Endothelial cell of umbilical vein (primary cell): ENCODE measurements around the gene DGLUCY. TPM values are rescaled to one million over a fixed set of nuclear protein-coding genes. Genes with fewer than 3 reads are reported as not detected.

Source experiments
- BruUV-seq: library from RNA; stranded (reverse); fragments of 400-500 nt; replicated peaks from 2 replicates; lab custom pipeline; 2021; lab: Mats Ljungman, UMichigan
- CTCF ChIA-PET: fragments of 300-600, 350-600 bp; sonication (Branson Sonifier 250); formaldehyde crosslinking; loops from one replicate; lab custom pipeline; 2021; ENCODE audit warnings: antibody characterized with exemption, inconsistent platforms; lab: Charles Lee
- POLR2A ChIA-PET: fragments of 300-600, 350-600 bp; sonication (Branson Sonifier 250); formaldehyde crosslinking; loops from one replicate; lab custom pipeline; 2021; ENCODE audit warnings: antibody characterized with exemption, inconsistent platforms; lab: Charles Lee
- DNase-seq: peaks from one replicate; pipeline ENCODE4 v3.0.0-alpha.2; 2011; ENCODE audit warnings: low read depth, low spot score
- FAIRE-seq: peaks from 2 replicates; lab custom pipeline; 2011; peaks lifted over from hg19 to GRCh38; lab: Jason Lieb, UNC
- H2AFZ ChIP-seq: 2 replicates; pipeline ENCODE4 v1.6.0; 2012; ENCODE audit warnings: low read depth, low read length, control low read depth, inconsistent platforms
- H3K27ac ChIP-seq: 2 replicates; pipeline ENCODE4 v1.5.1; 2011; ENCODE audit warnings: low read depth, mild to moderate bottlenecking, control low read depth, low read length, moderate library complexity; ENCODE audit not compliant: insufficient read depth
- H3K27me3 ChIP-seq, 2 experiments: 2 replicates each; pipeline versions ENCODE4 v1.6.0 to v1.6.1; 2011; ENCODE audit warnings: low read length in 2 of 2, mixed read lengths in 1 of 2; ENCODE audit not compliant: control insufficient read depth in 2 of 2, insufficient read depth in 2 of 2
- H3K36me3 ChIP-seq, 2 experiments: 2 replicates in 1 of 2; 3 replicates in 1 of 2; pipeline ENCODE4 v1.5.1; 2011; ENCODE audit warnings: low read length in 2 of 2, mild to moderate bottlenecking in 1 of 2, moderate library complexity in 1 of 2; ENCODE audit not compliant: control insufficient read depth in 2 of 2, insufficient read depth in 2 of 2; ENCODE audit errors: extremely low read depth in 1 of 2
- H3K4me1 ChIP-seq: 3 replicates; pipeline ENCODE4 v1.5.1; 2011; ENCODE audit warnings: mild to moderate bottlenecking, low read length; ENCODE audit not compliant: control insufficient read depth, insufficient read depth; ENCODE audit errors: extremely low read depth
- H3K4me2 ChIP-seq: 2 replicates; pipeline ENCODE4 v1.6.1; 2011; ENCODE audit warnings: low read length, control low read depth, mixed read lengths; ENCODE audit not compliant: insufficient read depth
- H3K4me3 ChIP-seq, 3 experiments: fragments of 200-600 bp in 1 of 3; sonication (generic), shearing (Covaris generic) in 1 of 3; replicated peaks in 1 of 3; 2 replicates each; pipeline ENCODE4 v1.5.1; 2011 to 2016; ENCODE audit warnings: control low read depth in 3 of 3, low read length in 3 of 3, mild to moderate bottlenecking in 2 of 3, inconsistent platforms in 1 of 3, low read depth in 1 of 3, moderate library complexity in 1 of 3; ENCODE audit not compliant: insufficient read depth in 1 of 3
- H3K79me2 ChIP-seq: 2 replicates; pipeline ENCODE4 v1.6.0; 2012; ENCODE audit warnings: low read length, inconsistent platforms; ENCODE audit not compliant: control insufficient read depth, insufficient read depth
- H3K9ac ChIP-seq: replicated peaks from 2 replicates; pipeline ENCODE3; 2011; ENCODE audit warnings: low read length, control low read depth; ENCODE audit not compliant: insufficient read depth; ENCODE audit errors: extremely low read depth
- H3K9me1 ChIP-seq: replicated peaks from 3 replicates; pipeline ENCODE4 v1.6.0; 2011; ENCODE audit warnings: mild to moderate bottlenecking, low read length; ENCODE audit not compliant: control insufficient read depth, insufficient read depth; ENCODE audit errors: extremely low read depth
- H3K9me3 ChIP-seq: replicated peaks from 2 replicates; pipeline ENCODE4 v1.5.1; 2012; ENCODE audit warnings: low read length, inconsistent platforms; ENCODE audit not compliant: control insufficient read depth, insufficient read depth
- H4K20me1 ChIP-seq: replicated peaks from 2 replicates; pipeline ENCODE3; 2011; ENCODE audit warnings: mild to moderate bottlenecking, low read length; ENCODE audit not compliant: control insufficient read depth, insufficient read depth; ENCODE audit errors: extremely low read depth
- CTCF ChIP-seq, 2 donors: IDR thresholded peaks; 1 replicate in 1 of 2; 2 replicates in 1 of 2; pipeline ENCODE4 v1.5.1; 2011; ENCODE audit warnings: low read length in 2 of 2, mild to moderate bottlenecking in 2 of 2, moderate library complexity in 2 of 2, control low read depth in 1 of 2, inconsistent platforms in 1 of 2, low read depth in 1 of 2; ENCODE audit not compliant: insufficient read depth in 1 of 2; ENCODE audit errors: extremely low read depth in 1 of 2
- EZH2 ChIP-seq: IDR thresholded peaks from 2 replicates; pipeline ENCODE4 v1.6.1; 2012; ENCODE audit warnings: borderline replicate concordance, low read depth, mild to moderate bottlenecking, moderate library complexity, low read length, inconsistent platforms; ENCODE audit not compliant: severe bottlenecking
- FOS ChIP-seq: IDR thresholded peaks from 2 replicates; pipeline ENCODE4 v1.6.1; 2011; ENCODE audit warnings: mild to moderate bottlenecking, low read length, moderate library complexity, borderline replicate concordance; ENCODE audit not compliant: insufficient read depth
- GATA2 ChIP-seq: IDR thresholded peaks from 2 replicates; pipeline ENCODE4 v1.7.0; 2011; ENCODE audit warnings: low read depth, mild to moderate bottlenecking, moderate library complexity, mixed read lengths, low read length; ENCODE audit not compliant: insufficient read length, insufficient read depth
- JUN ChIP-seq: IDR thresholded peaks from 2 replicates; pipeline ENCODE4 v1.6.1; 2011; ENCODE audit warnings: borderline replicate concordance, low read depth; ENCODE audit not compliant: insufficient read length, insufficient read depth
- MYC ChIP-seq: IDR thresholded peaks from one replicate; pipeline ENCODE4 v1.6.1; 2011; ENCODE audit warnings: mild to moderate bottlenecking, low read depth, low read length
- POLR2A ChIP-seq: IDR thresholded peaks from 2 replicates; pipeline ENCODE4 v1.6.1; 2012; ENCODE audit warnings: low read depth, mild to moderate bottlenecking, control low read depth, low read length
- POLR2AphosphoS5 ChIP-seq: IDR thresholded peaks from 2 replicates; pipeline ENCODE4 v1.6.1; 2012; ENCODE audit warnings: low read depth, mild to moderate bottlenecking, control low read depth, low read length, moderate library complexity; ENCODE audit not compliant: insufficient read depth
- dilution Hi-C: fragments of 300-500 bp; cut with MboI; formaldehyde crosslinking; loops from one replicate; pipeline ENCODE4 v1.15.0; 2019; ENCODE audit warnings: low sequenced_read_pairs; ENCODE audit not compliant: extremely low pct_ligation_motif_present
- intact Hi-C: fragments of 100-400 bp; cut with micrococcal nuclease; formaldehyde crosslinking; loops from one replicate; pipeline ENCODE4 v1.10.0; 2022
- polyA plus RNA-seq, 4 experiments: library from polyadenylated mRNA; depleted of rRNA in 3 of 4; stranded (reverse) in 3 of 4; unstranded in 1 of 4; fragments of >200 nt; gene quantifications; 2 replicates each; pipeline versions ENCODE4 v1.2.1 to v1.2.3, GENCODE V29; 2011 to 2012; ENCODE audit warnings: missing spikeins in 1 of 4
- total RNA-seq: library from RNA; stranded (reverse); gene quantifications from 2 replicates; pipeline ENCODE4 v1.2.3, GENCODE V29; 2021
- TF ChIP-seq, protein P1 (sequence below): IDR thresholded peaks from 2 replicates; pipeline ENCODE4 v1.6.1; 2011; ENCODE audit not compliant: insufficient read depth, insufficient read length

DGLUCY gene
- total and polyA plus RNA-seq, 2 donors (not counting 3 experiments of a cell fraction or from before 2014, with no cell fraction given), result 40.9 to 65.6 TPM

- peaks cover 38% of the 10 kb centered on the region for H3K4me1 ChIP-seq
- FAIRE-seq (peak; percentile 53), DNase-seq (no peak)
- H3K4me2 ChIP-seq, result no peak overlapping the region
- no peaks in the 10 kb centered on the region for H3K9me3 ChIP-seq
- CTCF ChIA-PET, result interaction anchor here (1.3 to 4.8 kb wide), 3 partner anchors 13 to 242 kb away, joined by 4 to 34 read pairs (median 12); no protein-coding TSS in a partner anchor
- H3K27me3 ChIP-seq, result no peaks in the 10 kb centered on the region
- dilution Hi-C loops, result no loop called here
- H3K27ac ChIP-seq, result peak overlapping the region; percentile 99
- H3K36me3 ChIP-seq, result no peaks in the 10 kb centered on the region
- intact Hi-C loops, result loop anchor here (2.0 kb wide), 1 partner anchor 85 kb away; the partner anchor contains the start of gene RPS6KA5
- H3K9me1 ChIP-seq, result no peaks in the 10 kb centered on the region
- TF ChIP-seq POLR2AphosphoS5 (no peak), MYC (no peak), FOS (no peak), CTCF (IDR thresholded peaks at IDR 0.05; ENCODE audit: extremely low read depth in 1 of 2, insufficient read depth in 1 of 2, low read depth in 1 of 2, low read length in 2 of 2) (no peak), GATA2 (no peak), EZH2 (no peak), POLR2A (no peak), JUN (no peak)
- TF ChIP-seq, protein P1, sequence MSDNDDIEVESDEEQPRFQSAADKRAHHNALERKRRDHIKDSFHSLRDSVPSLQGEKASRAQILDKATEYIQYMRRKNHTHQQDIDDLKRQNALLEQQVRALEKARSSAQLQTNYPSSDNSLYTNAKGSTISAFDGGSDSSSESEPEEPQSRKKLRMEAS, result no peak
- POLR2A ChIA-PET, result no interaction called here
- H4K20me1 ChIP-seq, result no peaks in the 10 kb centered on the region
- H3K4me3 ChIP-seq, result no peak overlapping the region
- no peaks in the 10 kb centered on the region for H3K79me2 ChIP-seq
- no TSS peak for BruUV-seq
- H2AFZ ChIP-seq, result no peak overlapping the region
- H3K9ac ChIP-seq, result no peak overlapping the region
Observed at GRCh38 chr14:91145391-91146160, 31.7 kb downstream of the DGLUCY start.
